LHCN-M2 (cell line): ENCODE data around the gene PPM1H. TPM values are rescaled to one million over a fixed set of nuclear protein-coding genes. Genes with fewer than 3 reads are reported as not detected.
"Not testable (repeated sequence)": the region's sequence is repeated elsewhere in the genome, so short reads cannot be mapped to it uniquely, and the experiment has no call there.

ENCODE experiments used
- DNase-seq: peaks from one replicate; pipeline ENCODE4 v3.0.0-alpha.2; 2012; ENCODE audit warnings: low read depth
- total RNA-seq: library from RNA; depleted of rRNA; stranded (reverse); fragments of >200 nt; gene quantifications from 2 replicates; pipeline ENCODE4 v1.2.3, GENCODE V29; 2014

Gene PPM1H
- total RNA-seq, 1 experiment from 2014 or later, result 1.6 TPM

DNA sequence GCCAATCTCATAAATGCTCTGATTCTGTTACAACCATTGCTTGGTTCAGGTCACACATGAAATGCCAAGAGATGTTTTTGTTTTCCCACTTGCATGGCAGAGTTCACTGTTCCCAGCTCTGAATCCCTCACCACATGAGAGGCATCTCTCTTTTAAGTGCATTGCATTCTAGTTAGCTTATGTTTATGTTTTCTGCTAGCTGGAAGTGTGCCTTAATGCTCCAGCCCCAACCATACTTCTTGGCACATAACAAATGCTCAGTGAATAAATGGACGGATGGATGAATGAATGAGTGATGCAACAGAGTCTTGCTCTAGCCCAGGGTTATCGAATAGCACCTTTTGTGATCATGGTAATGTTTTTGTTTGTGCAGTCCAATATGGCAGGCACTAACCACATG is 197.3 kb downstream of the PPM1H start:
- DNase-seq, result no peak

DNA sequence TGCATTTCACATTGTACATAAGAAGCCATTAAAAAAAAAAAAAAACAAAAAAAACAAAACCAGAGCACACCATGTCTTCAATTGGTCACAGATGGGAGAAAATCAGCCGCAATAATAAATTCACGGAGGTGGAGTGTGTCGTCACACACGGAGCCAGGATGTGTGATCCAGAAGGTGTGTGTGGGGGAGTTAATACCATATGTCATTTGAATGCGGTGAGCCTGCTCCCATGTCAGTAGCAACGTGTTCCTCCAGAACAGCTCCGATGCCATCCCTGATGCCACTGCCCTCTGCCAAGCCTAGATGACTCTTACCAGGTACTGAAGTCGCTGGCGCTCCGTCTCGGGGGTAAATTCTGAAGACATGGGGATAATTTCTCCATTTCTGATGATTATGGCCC is 197.8 kb downstream of the PPM1H start:
- no peak for DNase-seq

GRCh38 chr12:62736596-62736995 is 198.4 kb downstream of the PPM1H start:
- no peak for DNase-seq

DNA sequence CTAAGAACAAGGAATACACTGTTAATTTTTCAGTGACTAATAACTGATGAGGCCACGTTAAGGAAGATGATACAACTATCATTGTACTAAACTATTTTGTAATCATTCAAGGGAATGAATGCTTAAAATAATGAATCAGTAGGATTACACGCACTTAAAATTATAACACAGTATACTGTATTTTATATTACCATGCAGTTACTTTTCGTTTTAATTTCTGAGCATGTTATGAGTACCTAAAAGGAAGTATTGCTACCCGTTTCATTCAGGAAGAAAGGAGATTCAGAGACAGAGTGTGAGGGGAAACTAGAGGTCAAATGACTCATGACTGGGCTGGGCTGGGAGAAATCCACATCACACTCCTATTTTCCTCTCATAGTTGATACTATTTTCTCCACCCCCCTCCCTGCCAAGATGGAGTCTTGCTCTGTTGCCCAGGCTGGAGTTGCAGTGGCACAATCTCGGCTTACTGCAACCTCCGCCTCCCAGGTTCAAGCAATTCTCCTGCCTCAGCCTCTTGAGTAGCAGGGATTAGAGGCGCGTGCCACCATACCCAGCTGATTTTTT is 202.0 kb downstream of the PPM1H start:
- peak; percentile 87 for DNase-seq

- DNase-seq, result peak; percentile 79
Observed at GRCh38 chr12:62731055-62731820, 203.7 kb downstream of the PPM1H start.

DNA sequence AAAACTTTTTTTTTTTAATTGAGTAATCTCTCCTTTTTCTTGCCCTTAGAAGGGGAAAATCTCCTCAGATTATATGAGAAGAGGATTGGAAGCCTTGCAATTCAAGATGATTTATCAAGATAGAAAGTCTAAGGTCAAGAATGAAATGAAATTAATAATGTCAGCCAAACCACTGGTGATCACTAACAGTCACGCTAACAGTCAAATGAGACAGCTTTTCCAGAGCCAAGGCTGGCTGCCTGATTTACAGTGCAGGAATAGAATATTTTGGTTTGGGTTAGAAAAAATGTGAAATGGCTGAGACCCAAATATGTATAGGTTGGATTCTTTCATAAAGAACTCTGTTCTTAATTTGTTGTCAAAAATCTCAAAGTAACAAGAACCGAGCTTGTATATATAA is 204.3 kb downstream of the PPM1H start:
- DNase-seq, result peak; percentile 59

DNA sequence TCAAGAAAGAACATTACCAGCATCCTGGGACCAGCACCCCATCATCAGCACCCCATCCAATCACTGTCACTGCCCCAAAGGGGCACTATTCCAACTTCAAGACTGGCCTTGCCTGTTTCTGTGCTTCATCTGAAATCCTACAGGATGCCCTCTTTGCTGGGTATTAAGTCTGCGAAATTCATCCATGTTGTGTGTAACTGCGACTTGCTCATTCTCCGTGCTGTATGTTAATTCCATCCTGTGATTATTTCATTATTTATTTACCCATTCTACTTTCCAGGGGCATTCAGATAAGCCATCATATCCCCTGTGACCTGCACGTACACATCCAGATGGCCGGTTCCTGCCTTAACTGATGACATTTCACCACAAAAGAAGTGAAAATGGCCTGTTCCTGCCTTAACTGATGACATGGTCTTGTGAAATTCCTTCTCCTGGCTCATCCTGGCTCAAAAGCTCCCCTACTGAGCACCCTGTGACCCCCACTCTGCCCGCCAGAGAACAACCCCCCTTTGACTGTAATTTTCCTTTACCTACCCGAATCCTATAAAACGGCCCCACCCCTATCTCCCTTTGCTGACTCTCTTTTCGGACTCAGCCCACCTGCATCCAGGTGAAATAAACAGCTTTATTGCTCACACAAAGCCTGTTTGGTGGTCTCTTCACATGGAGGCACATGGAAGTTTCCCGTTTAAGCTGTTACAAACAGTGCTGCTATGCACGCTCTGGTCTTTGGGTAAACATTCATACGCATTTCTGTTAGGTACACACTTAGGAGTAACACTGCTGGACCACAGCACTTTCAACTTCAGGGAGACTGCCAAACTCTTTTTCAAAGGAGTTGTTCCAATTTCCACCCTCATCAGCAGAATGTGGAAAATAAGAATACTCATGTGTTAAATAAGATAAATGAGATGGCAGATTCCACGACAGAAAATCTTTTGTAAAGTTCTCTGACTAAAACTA is 205.1 kb downstream of the PPM1H start:
- not testable (repeated sequence) for DNase-seq

DNA sequence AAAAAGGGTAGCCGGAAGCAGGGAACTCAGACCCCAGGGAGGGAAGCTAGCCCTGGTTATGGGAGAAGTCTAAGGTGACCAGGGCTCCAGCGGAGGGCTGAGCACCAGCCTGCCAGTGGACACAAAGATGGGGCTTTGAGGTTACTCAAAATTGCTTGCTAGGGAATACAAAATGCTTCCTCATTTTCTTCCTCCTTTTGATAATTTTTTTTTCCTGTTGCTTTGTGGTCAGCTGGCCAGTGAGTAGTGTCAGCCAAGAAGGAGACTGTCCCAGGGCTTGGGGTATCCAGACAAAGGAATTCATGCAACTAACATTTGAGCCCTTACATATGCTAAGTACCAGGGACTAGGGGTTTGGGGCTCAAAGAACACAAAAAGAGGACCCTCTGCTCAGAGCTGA is 206.2 kb downstream of the PPM1H start:
- DNase-seq, result no peak

- DNase-seq, result no peak
Observed at GRCh38 chr12:62726471-62726980, 208.4 kb downstream of the PPM1H start.

GRCh38 chr12:62725781-62726180 is 209.2 kb downstream of the PPM1H start:
- no peak for DNase-seq

DNA sequence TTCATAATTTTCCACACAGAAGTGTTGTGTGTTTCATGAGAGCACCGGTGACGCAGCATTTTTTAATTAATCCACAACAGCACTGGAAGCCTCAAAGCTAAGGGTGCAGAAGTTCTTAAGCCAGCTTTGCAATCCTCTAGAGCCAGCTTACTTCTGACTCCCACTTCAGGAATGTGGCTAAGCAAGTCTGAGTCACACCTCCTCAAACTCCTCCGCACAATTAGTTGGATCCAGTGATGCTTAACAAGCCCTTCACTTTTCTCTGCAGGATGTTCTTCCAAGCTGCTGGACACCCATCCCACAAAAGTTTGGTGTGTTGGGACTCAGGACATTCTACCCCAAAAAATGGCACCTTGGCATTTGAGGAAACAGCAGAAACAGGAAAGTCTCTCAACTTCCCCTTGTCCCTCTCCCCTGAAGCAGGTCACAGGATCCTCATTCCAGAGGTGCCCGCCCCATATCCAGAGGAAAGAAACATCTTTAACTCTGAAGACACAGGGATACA is 210.0 kb downstream of the PPM1H start:
- DNase-seq, result peak; percentile 98

GRCh38 chr12:62724285-62724684 is 210.7 kb downstream of the PPM1H start:
- DNase-seq, result no peak

- no peak for DNase-seq
Observed at GRCh38 chr12:62722971-62723680, 211.8 kb downstream of the PPM1H start.

DNA sequence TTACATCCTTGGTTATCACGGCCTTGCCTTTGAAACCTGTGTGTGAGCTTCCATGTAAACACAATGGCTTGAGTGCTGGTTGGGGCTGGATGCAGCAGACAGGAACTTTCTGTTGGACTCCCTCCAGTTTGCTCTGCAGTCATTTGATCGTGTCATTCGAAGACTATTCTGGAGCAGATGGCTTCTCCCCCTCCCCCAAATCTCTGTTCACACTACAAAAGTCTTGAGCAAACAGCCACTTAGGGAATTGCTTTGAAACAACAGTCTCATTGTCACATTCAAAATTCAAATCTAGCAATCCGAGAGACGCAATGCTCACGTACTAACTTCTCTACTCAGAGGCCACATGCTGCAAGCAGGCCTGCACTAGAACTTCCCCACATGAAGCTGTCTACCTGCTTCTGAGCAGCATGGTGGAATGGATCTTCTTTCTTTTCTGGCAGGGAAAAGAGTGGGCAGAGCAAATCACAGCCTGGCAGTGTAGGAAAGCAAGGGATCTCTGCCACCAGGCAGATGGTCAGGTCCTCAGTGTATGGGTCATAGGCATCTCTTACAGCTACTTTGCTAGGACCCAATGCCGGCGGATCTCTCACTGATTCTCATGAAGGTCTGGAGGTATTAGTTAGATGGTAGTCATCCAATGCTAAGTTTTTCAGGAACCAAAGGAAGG is 214.2 kb downstream of the PPM1H start:
- peak; percentile 57 for DNase-seq

GRCh38 chr12:62720025-62720424 is 214.9 kb downstream of the PPM1H start:
- DNase-seq, result no peak

DNA sequence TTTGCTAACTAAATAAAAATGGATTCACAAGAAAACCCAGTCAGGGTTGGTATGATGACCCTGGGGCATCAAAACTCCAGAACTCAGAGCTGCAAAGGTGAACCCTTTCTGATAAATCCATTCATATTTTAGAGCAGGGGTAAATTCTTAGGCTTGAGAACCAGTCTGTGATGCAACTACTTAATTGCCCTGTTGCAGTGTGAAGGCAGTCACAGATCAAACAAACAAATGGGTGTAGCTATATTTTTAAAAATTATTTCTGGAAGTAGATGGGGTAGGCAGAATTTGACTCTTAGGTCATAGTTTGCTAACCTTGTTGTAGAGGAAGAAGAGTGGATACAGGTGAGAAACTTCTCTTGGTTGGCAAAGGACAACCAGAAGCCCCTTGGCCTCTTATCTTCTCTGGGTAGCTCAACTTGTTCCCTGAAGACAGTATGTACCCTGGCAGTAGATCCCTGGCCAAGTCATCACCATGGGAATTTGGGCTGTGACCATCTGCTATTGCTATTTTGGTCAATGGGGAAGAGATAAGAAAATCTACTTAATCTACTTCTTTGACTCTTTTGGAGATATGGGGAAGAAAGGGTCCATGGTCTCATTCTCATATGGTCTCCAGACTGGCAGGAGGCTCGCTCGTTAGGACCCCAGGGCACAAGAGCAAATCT is 216.1 kb downstream of the PPM1H start:
- DNase-seq, result no peak

DNA sequence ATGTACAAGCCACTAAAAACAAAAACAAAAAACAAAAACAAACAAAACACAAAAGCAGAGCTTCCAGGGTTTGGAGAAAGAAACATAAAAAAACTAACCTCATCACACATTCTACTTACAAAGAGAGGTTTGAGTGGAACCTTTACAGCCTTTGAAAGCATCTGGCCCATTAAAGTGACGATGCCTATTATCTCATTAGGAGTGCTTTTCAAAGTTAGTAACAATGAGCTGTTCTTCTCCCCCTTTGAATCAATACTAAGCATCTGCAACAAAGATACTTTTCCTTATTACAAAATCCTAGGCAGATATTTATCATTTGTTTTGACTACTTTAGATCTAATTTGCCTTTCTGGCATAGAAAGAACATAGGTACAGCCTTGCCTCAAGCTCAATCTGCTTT is 217.3 kb downstream of the PPM1H start:
- no peak for DNase-seq

DNA sequence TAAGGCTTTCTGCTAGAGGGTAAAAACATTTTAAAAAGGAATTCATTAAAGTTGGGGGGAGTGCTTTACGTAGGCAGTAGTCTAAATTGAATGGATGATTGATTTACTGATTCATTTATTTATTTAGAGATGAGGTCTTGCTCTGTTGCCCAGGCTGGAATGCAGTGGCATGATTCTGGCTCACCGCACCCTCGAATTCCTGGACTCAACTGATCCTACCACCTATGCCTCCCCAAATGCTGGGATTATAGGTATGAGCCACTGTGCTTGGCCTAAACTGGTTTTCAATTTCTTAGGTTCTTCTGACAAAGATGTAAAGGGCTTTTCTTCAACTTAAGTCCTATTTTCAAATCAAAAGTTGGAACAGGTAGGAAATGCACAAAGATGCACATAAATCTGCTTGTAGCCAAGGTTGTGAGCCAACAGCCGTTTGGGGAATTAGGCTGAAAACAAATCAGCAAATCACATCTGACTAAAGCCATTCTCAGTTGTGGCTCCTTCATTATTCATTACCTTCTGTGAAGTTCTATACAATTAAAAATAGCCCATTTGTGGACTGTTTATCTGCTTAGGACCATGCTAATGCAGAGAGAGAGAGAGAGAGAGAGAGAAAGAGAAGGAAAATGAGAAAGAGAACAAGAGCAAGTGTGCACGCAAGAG is 218.0 kb downstream of the PPM1H start:
- DNase-seq, result no peak

GRCh38 chr12:62716037-62716436 is 218.9 kb downstream of the PPM1H start:
- DNase-seq, result no peak
